GM12891 (cell line): ENCODE results near the gene ITPRID2.

Experiments used
- PAX5 ChIP-seq: IDR thresholded peaks from 2 replicates; pipeline ENCODE4 v1.6.1; 2011; ENCODE audit warnings: low read length, moderate library complexity, mild to moderate bottlenecking; ENCODE audit not compliant: insufficient read depth, severe bottlenecking
- POLR2A ChIP-seq: IDR thresholded peaks from 2 replicates; pipeline ENCODE4 v1.6.1; 2011; ENCODE audit warnings: low read depth, low read length, control low read depth
- POLR2AphosphoS5 ChIP-seq: IDR thresholded peaks from 2 replicates; pipeline ENCODE4 v1.6.1; 2011; ENCODE audit warnings: low read depth, low read length, control low read depth
- SPI1 ChIP-seq: IDR thresholded peaks from 2 replicates; pipeline ENCODE4 v1.6.1; 2011; ENCODE audit warnings: low read depth, low read length, control low read depth
- TAF1 ChIP-seq: IDR thresholded peaks from 2 replicates; pipeline ENCODE4 v1.6.1; 2011; ENCODE audit warnings: low read depth, low read length, control low read depth

GRCh38 chr2:181944164-181944913, 52.8 kb downstream of the ITPRID2 start:
- TF ChIP-seq TAF1 (no peak), POLR2A (no peak), POLR2AphosphoS5 (no peak), SPI1 (no peak), PAX5 (no peak)
